ENCODE data around the gene TNF.

The TNF gene

GRCh38 chr6:31541658-31542521, 33.5 kb upstream of the TNF start, which contains the start of gene DDX39B (continued):
- TF ChIP-seq ZSCAN5A (tag by site-specific recombination; IDR thresholded peaks at IDR 0.05) = 0 out of 2 replicates have a peak, but pooled peaks have one; percentile 46
- 0 out of 2 replicates have a peak, but pooled peaks have one; percentile 65 for TF ChIP-seq ZSCAN23 (tag by site-specific recombination; IDR thresholded peaks at IDR 0.05)
- TF ChIP-seq YY1 (tag by site-specific recombination; IDR thresholded peaks at IDR 0.05) = peak; percentile 99
- no peak for TF ChIP-seq ZNF521 (tag by site-specific recombination; IDR thresholded peaks at IDR 0.05)
- TF ChIP-seq KLF16 (tag by site-specific recombination; IDR thresholded peaks at IDR 0.05) = peak; percentile 70; the same call in 1 of the 2 replicates
- peak; percentile 87 for TF ChIP-seq ZNF76 (tag by site-specific recombination; IDR thresholded peaks at IDR 0.05; ENCODE audit: borderline replicate concordance, low read depth)
- peak; percentile 79 for TF ChIP-seq ZIC2 (tag by site-specific recombination; IDR thresholded peaks at IDR 0.05)
- peak; percentile 52; the same call in 1 of the 2 replicates for TF ChIP-seq ZNF488 (tag by site-specific recombination; IDR thresholded peaks at IDR 0.05)
- TF ChIP-seq ZNF133 (tag by site-specific recombination; IDR thresholded peaks at IDR 0.05) = no peak
- peak; percentile 54; the same call in 1 of the 2 replicates for TF ChIP-seq ZBTB8A (tag by site-specific recombination; IDR thresholded peaks at IDR 0.05)
- TF ChIP-seq ZNF561 (tag by site-specific recombination; IDR thresholded peaks at IDR 0.05; ENCODE audit: borderline replicate concordance) = 0 out of 2 replicates have a peak, but pooled peaks have one; percentile 63
- TF ChIP-seq ZNF121 (tag by site-specific recombination; IDR thresholded peaks at IDR 0.05) = no peak; the same call in 1 of the 2 replicates
- peak; percentile 97; the same call in 1 of the 2 replicates for TF ChIP-seq ZFP37 (tag by site-specific recombination; IDR thresholded peaks at IDR 0.05)
- peak; percentile 48; the same call in 1 of the 2 replicates for TF ChIP-seq ZNF624 (tag by site-specific recombination; IDR thresholded peaks at IDR 0.05)
- peak; percentile 78 for TF ChIP-seq ZNF366 (tag by site-specific recombination; conservative IDR thresholded peaks at IDR 0.05)

GRCh38 chr6:31543639-31544038, 31.7 kb upstream of the TNF start:
- TF ChIP-seq ZIC2 (tag by site-specific recombination; IDR thresholded peaks at IDR 0.05) (no peak), ZNF530 (tag by site-specific recombination; IDR thresholded peaks at IDR 0.05; ENCODE audit: low read depth) (no peak), ZNF623 (tag by site-specific recombination; IDR thresholded peaks at IDR 0.05) (no peak), ZBTB1 (tag by site-specific recombination; IDR thresholded peaks at IDR 0.05) (no peak), SP3 (tag by site-specific recombination; IDR thresholded peaks at IDR 0.05) (no peak), ZNF747 (tag by site-specific recombination; IDR thresholded peaks at IDR 0.05) (no peak), ATF2 (tag by site-specific recombination; IDR thresholded peaks at IDR 0.05; ENCODE audit: low read depth) (no peak), SALL2 (tag by site-specific recombination; IDR thresholded peaks at IDR 0.05; ENCODE audit: borderline replicate concordance) (no peak), ZNF624 (tag by site-specific recombination; IDR thresholded peaks at IDR 0.05) (no peak), ZNF311 (tag by site-specific recombination; IDR thresholded peaks at IDR 0.05; ENCODE audit: borderline replicate concordance) (no peak)
- no peaks in the 10 kb centered on the region for H3K9me3 ChIP-seq (ENCODE audit: control insufficient read depth, insufficient read depth, low read depth, low read length)
- H3K36me3 ChIP-seq (ENCODE audit: control insufficient read depth in 2 of 2, insufficient read depth in 1 of 2, low read length in 2 of 2) = peaks cover 21 to 33% of the 10 kb centered on the region in 2 experiments
- POLR2A ChIA-PET = interaction anchor here (3.8 to 4.2 kb wide), 3 partner anchors 14 to 284 kb away, joined by 30 to 112 read pairs (median 97); partner anchors contain the start of genes HSPA1B, MCCD1 and MICB
- CTCF ChIA-PET = interaction anchor here (0.5 to 13.9 kb wide), 4 partner anchors 39 to 1768 kb away, joined by 3 to 431 read pairs (median 36); partner anchors contain the start of genes LST1, LTB and NCR3
- no peak overlapping the region for H3K4me3 ChIP-seq (ENCODE audit: low read depth, low read length)
- H3K4me1 ChIP-seq (ENCODE audit: control insufficient read depth, insufficient read depth, low read length) = peaks cover 15% of the 10 kb centered on the region
- H3K27ac ChIP-seq (ENCODE audit: extremely low read depth, low read depth, low read length) = no peak overlapping the region
